RCC 7860 (cell line): ENCODE measurements around the gene CWC25.
"Not testable (repeated sequence)": the region's sequence is repeated elsewhere in the genome, so short reads cannot be mapped to it uniquely, and the experiment has no call there.

Experiments used
- DNase-seq: peaks from one replicate; pipeline ENCODE4 v3.0.0-alpha.2; 2015; ENCODE audit warnings: low spot score
- FAIRE-seq: peaks from 2 replicates; lab custom pipeline; 2012; peaks lifted over from hg19 to GRCh38; lab: Jason Lieb, UNC

The CWC25 gene

GRCh38 chr17:38790148-38790707 is 34.9 kb downstream of the CWC25 start:
- not testable (repeated sequence) for DNase-seq, FAIRE-seq

DNA sequence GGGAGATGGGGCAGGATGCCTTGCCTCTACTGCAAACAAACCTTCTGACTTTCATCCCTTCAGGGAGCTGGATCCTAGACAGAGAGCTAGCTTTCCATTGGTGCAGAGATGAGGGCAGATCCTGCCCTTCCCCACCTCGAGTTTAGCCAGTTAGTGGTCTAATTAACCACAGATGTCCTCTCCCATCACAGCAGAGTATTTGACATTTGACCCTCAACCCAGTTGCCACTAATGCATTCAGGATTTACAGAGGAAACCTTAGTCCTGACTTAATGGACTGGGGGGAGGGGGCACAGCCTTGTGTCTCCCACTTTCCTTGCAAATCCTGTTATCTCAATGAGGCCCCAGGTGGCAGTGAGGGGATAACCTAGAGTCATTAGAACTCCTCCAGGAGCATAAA is 35.9 kb downstream of the CWC25 start:
- FAIRE-seq = no peak
- no peak for DNase-seq

DNA sequence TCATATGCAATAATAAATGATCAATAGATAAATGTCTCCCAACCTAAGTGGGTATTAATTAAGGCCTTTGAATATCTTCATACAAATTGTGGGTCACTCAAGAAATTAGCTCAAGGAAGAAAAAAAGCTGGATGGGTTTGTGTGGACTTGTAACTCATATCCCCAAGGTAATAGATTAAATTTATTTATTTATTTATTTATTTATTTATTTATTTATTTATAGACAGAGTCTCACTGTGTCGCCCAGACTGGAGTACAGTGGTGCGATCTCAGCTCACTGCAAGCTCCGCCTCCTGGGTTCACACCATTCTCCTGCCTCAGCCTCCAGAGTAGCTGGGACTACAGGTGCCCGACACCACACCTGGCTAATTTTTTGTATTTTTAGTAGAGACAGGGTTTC is 37.1 kb downstream of the CWC25 start:
- not testable (repeated sequence) for DNase-seq, FAIRE-seq

DNA sequence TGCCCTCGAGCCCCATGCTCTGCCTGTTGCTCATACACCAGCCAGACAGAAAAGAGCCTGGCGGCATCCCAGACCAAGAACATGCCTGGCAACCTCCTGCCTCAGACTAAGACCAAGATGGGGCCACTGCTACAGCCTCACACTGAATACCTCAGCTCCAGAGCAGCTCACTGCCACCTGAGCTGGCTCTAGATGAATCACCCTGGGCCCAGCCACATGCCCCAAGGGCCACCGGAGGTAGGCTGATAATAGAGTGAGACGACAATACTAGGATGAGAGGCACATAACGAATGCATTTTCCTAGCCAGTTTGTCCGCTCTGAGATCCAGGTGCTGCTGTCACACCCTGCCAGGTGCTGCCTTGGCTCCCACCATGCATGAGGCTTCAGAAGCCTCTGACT is 38.7 kb downstream of the CWC25 start:
- DNase-seq = no peak
- no peak for FAIRE-seq

DNA sequence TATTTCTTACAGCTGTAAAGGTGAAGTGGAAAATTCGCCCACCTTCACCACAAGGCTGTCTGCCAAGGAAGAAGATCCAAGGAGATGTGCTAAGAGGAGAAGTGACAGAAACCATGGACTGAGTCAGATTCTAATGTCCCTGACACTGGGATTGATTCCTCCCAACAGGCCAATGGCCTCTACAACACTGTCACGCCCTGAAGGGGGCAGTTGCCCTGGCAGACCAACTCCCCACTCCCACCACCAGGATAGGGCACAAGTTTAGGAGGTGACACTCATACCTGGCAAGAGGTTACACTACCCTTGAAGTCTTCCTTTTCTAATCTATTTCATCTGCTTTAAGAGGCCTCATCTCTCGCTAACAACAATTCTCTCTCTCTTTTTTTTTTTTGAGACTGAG is 41.9 kb downstream of the CWC25 start:
- FAIRE-seq = no peak
- DNase-seq = no peak

GRCh38 chr17:38779965-38780752 is 45.0 kb downstream of the CWC25 start:
- DNase-seq = no peak
- FAIRE-seq = no peak

DNA sequence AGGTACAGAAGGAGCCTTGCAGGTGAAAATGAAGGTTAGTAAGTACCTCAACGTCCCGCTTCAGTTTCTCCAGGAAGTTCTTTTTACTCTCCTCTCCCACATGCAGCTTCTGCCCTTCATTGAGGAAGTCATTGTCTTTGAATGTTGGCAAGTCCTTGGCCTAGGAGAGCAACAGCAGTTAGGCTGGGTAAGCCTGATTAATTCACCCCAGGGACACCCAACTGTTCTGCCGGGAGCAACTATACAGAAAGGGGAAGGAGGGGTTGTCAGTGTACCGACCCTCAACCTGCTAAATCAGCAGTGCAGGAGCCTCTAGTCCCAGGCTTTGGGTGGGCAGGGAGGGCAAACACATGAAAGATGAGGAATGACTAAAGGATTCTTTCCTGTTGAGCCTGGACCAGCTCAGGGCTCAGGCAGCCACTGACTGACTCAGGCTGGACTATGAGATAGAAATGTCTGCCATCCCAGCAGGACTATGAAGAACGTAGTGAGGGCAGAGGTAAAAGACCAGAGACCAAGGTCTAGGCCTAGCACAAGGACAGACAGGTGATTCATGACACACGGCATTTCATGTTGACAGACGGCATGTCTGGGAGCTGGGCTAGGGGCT is 47.4 kb downstream of the CWC25 start:
- FAIRE-seq = no peak

GRCh38 chr17:38773258-38773657 is 51.9 kb downstream of the CWC25 start:
- FAIRE-seq (no peak), DNase-seq (no peak)

More for the DNA sequence above, 47.4 kb downstream of the CWC25 start:
- no peak for DNase-seq

GRCh38 chr17:38768417-38768816 is 56.7 kb downstream of the CWC25 start:
- DNase-seq = no peak
- FAIRE-seq = no peak

- DNase-seq (no peak), FAIRE-seq (no peak)
These were observed 58.8 kb downstream of the CWC25 start for GRCh38 chr17:38766341-38766740.

DNA sequence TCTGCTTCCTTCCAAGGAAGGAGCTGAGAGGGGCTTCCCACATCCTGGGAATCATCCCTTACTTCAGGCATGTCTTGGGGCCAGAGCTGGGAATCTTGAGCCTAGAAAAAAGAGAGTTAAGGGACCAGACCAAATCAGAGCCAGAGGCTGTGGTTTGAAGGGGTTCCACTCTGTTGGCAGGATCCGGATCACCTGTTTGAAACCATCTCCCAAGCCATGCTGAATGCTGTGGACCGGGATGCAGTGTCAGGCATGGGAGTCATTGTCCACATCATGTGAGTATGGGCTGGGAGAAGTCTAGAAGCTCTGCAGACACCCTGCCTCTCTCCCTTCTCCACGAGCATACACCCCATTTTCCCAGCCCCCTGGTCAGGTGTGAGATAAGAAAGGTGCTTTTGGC is 62.9 kb downstream of the CWC25 start:
- FAIRE-seq (no peak), DNase-seq (no peak)

- DNase-seq = peak; percentile 28
- no peak for FAIRE-seq
These were observed 63.5 kb downstream of the CWC25 start for GRCh38 chr17:38761612-38762011.

DNA sequence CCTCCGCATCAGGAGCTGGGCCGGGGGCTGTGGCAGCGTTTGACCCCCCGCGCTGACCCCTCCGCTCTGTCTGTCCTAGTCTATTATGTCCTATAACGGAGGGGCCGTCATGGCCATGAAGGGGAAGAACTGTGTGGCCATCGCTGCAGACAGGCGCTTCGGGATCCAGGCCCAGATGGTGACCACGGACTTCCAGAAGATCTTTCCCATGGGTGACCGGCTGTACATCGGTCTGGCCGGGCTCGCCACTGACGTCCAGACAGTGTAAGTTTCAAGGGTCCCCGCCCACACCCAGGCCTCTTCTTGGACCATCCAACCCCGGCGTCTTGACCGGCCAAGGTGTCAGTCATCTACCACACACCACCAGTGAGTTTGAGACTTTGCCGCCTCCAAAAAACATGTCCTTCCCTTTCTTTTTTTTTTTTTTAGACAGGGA is 72.0 kb downstream of the CWC25 start:
- no peak for DNase-seq
- no peak for FAIRE-seq

DNA sequence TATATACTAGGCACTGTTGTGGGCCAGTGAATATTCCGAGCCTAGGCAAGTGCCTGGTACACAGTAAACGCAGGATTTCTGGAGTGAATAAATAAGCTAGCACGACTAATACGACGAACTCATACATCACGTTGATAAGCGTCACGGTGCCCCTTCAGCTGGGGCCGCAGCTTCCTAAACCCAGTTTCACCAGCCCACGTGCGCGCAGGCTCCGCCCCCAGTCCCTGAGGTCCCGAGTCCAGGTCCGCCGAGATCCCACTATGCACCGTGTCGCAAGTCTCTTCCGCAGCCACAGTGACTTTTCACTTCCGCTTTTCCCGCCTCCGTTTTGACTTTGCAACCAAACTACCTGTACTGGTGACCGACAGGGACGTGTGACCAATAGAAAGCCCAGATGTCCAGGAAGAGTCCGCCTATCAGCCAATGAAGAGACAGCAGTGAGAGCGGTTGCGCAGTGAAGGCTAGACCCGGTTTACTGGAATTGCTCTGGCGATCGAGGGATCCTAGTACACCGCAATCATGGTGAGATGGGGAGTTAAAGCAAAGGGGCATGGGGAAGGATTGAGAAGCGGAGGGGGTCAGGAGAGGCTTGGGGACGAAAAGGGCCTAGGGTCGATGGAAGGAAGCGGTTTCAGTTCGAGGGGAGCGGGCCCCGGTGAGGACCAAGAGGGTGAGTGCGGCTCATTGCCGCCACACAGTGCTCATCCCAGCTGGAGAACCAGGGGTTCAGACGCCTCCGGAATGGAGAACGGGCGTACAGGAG is 72.6 kb downstream of the CWC25 start, which contains the start of gene PSMB3:
Gene PSMB3 (plus strand): TSS at position 434 of the 763 bp plus-strand sequence. CDS start 86 bp downstream, at position 520.
- DNase-seq (peak; percentile 100), FAIRE-seq (no peak)

GRCh38 chr17:38751808-38752307 is 73.3 kb downstream of the CWC25 start:
- peak; percentile 73 for DNase-seq
- no peak for FAIRE-seq

GRCh38 chr17:38751144-38751807 is 73.8 kb downstream of the CWC25 start:
- FAIRE-seq (no peak), DNase-seq (no peak)
